H1 (cell line): ENCODE data around the gene MYO15B. TPM values are rescaled to one million over a fixed set of nuclear protein-coding genes. Genes with fewer than 3 reads are reported as not detected.

Source experiments
- CTCF ChIA-PET: fragments of 300-600 bp; sonication (Branson Sonifier 250); formaldehyde crosslinking; loops from one replicate; lab custom pipeline; 2021; ENCODE audit not compliant: partially characterized antibody; lab: Charles Lee
- POLR2A ChIA-PET: fragments of 300-600 bp; sonication (Branson Sonifier 250); formaldehyde crosslinking; loops from one replicate; lab custom pipeline; 2021; ENCODE audit warnings: inconsistent platforms; ENCODE audit not compliant: partially characterized antibody; lab: Charles Lee
- DNase-seq, 2 experiments: peaks; one replicate each; pipeline versions ENCODE4 v3.0.0 to v3.0.0-alpha.2; 2010 to 2022; ENCODE audit warnings: low spot score in 2 of 2, low read depth in 1 of 2, mixed read lengths in 1 of 2
- FAIRE-seq: peaks from 2 replicates; lab custom pipeline; 2011; peaks lifted over from hg19 to GRCh38; lab: Jason Lieb, UNC
- H2AFZ ChIP-seq: 2 replicates; pipeline ENCODE4 v1.8.1; 2012; ENCODE audit warnings: low read length, inconsistent platforms
- H2AK5ac ChIP-seq: 2 replicates; pipeline ENCODE4 v1.6.1; 2013; ENCODE audit warnings: low read depth, low read length
- H2BK120ac ChIP-seq: replicated peaks from 2 replicates; pipeline ENCODE3; 2013; ENCODE audit warnings: low read depth, low read length, inconsistent platforms
- H2BK12ac ChIP-seq: 2 replicates; pipeline ENCODE4 v1.6.1; 2013; ENCODE audit warnings: low read depth, low read length
- H2BK15ac ChIP-seq: 2 replicates; pipeline ENCODE4 v1.6.1; 2013; ENCODE audit warnings: low read length
- H2BK20ac ChIP-seq: 2 replicates; pipeline ENCODE4 v1.6.1; 2013; ENCODE audit warnings: low read length
- H2BK5ac ChIP-seq: 2 replicates; pipeline ENCODE4 v1.6.1; 2013; ENCODE audit warnings: low read depth, low read length
- H3K14ac ChIP-seq: 2 replicates; pipeline ENCODE4 v1.6.1; 2013; ENCODE audit warnings: inconsistent platforms; ENCODE audit not compliant: insufficient read length
- H3K18ac ChIP-seq: 2 replicates; pipeline ENCODE4 v1.6.1; 2013; ENCODE audit warnings: low read length; ENCODE audit errors: extremely low read depth
- H3K23ac ChIP-seq: 2 replicates; pipeline ENCODE4 v1.6.1; 2013; ENCODE audit warnings: inconsistent platforms; ENCODE audit not compliant: insufficient read length
- H3K23me2 ChIP-seq: 2 replicates; pipeline ENCODE4 v1.6.1; 2013; ENCODE audit warnings: low read depth, low read length
- H3K27ac ChIP-seq: 2 replicates; pipeline ENCODE4 v1.6.1; 2011; ENCODE audit warnings: low read depth, low read length, inconsistent platforms
- H3K27me3 ChIP-seq, 4 experiments: replicated peaks in 1 of 4; 1 replicate in 1 of 4; 2 replicates in 3 of 4; pipeline versions ENCODE4 v1.6.1 to v1.8.1; 2011 to 2013; ENCODE audit warnings: low read length in 3 of 4, mild to moderate bottlenecking in 3 of 4, inconsistent platforms in 2 of 4, mixed read lengths in 2 of 4, moderate library complexity in 1 of 4; ENCODE audit not compliant: control insufficient read depth in 3 of 4, insufficient read depth in 3 of 4; ENCODE audit errors: extremely low read depth in 1 of 4
- H3K36me3 ChIP-seq, 4 experiments: 2 replicates each; pipeline versions ENCODE4 v1.6.1 to v1.8.1; 2011 to 2013; ENCODE audit warnings: mild to moderate bottlenecking in 4 of 4, low read length in 3 of 4, moderate library complexity in 2 of 4, control low read depth in 1 of 4, inconsistent platforms in 1 of 4; ENCODE audit not compliant: insufficient read depth in 4 of 4, control insufficient read depth in 2 of 4
- H3K4ac ChIP-seq: replicated peaks from 2 replicates; pipeline ENCODE3; 2013; ENCODE audit warnings: low read length, low read depth, mixed read lengths, inconsistent platforms; ENCODE audit not compliant: insufficient read length
- H3K4me1 ChIP-seq, 4 experiments: replicated peaks in 1 of 4; 1 replicate in 1 of 4; 2 replicates in 3 of 4; pipeline versions ENCODE4 v1.6.1 to v1.8.1; 2011 to 2013; ENCODE audit warnings: low read length in 3 of 4, inconsistent platforms in 2 of 4, mixed read lengths in 1 of 4; ENCODE audit not compliant: insufficient read depth in 4 of 4, control insufficient read depth in 3 of 4
- H3K4me2 ChIP-seq, 2 experiments: 2 replicates each; pipeline versions ENCODE4 v1.6.1 to v1.8.1; 2011 to 2013; ENCODE audit warnings: low read depth in 2 of 2, low read length in 2 of 2, control low read depth in 1 of 2, inconsistent platforms in 1 of 2, mild to moderate bottlenecking in 1 of 2; ENCODE audit not compliant: insufficient read depth in 1 of 2
- H3K4me3 ChIP-seq, 4 experiments: fragments of 200-600, 300-600 bp in 1 of 4; sonication (generic), shearing (Covaris generic), sonication (Bioruptor Twin) in 1 of 4; 2 replicates each; pipeline versions ENCODE4 v1.5.1 to v1.8.1; 2011 to 2016; ENCODE audit warnings: low read length in 4 of 4, low read depth in 3 of 4, control low read depth in 2 of 4, inconsistent platforms in 2 of 4, mild to moderate bottlenecking in 2 of 4, mixed read lengths in 1 of 4, moderate library complexity in 1 of 4; ENCODE audit not compliant: insufficient read depth in 2 of 4; ENCODE audit errors: extremely low read depth in 1 of 4
- H3K56ac ChIP-seq: replicated peaks from 2 replicates; pipeline ENCODE3; 2013; ENCODE audit warnings: low read depth, mild to moderate bottlenecking, mixed read lengths, low read length, inconsistent platforms; ENCODE audit not compliant: insufficient read length
- H3K79me1 ChIP-seq: 2 replicates; pipeline ENCODE4 v1.6.1; 2013; ENCODE audit warnings: low read depth, low read length, control low read depth
- H3K79me2 ChIP-seq, 2 experiments: 2 replicates each; pipeline versions ENCODE4 v1.6.1 to v1.8.1; 2012 to 2013; ENCODE audit warnings: low read length in 2 of 2, mild to moderate bottlenecking in 2 of 2, inconsistent platforms in 1 of 2; ENCODE audit not compliant: insufficient read depth in 2 of 2, control insufficient read depth in 1 of 2
- H3K9ac ChIP-seq, 4 experiments: replicated peaks in 1 of 4; 1 replicate in 1 of 4; 2 replicates in 3 of 4; pipeline versions ENCODE4 v1.6.1 to v1.8.1; 2011 to 2013; ENCODE audit warnings: low read depth in 3 of 4, low read length in 3 of 4, control low read depth in 2 of 4, mild to moderate bottlenecking in 2 of 4, moderate library complexity in 2 of 4, inconsistent platforms in 1 of 4; ENCODE audit errors: extremely low read depth in 1 of 4
- H3K9me3 ChIP-seq, 2 experiments: 2 replicates each; pipeline versions ENCODE4 v1.6.1 to v1.8.1; 2012 to 2013; ENCODE audit warnings: mild to moderate bottlenecking in 2 of 2, moderate library complexity in 2 of 2, control low read depth in 1 of 2, inconsistent platforms in 1 of 2, low read depth in 1 of 2, low read length in 1 of 2, mixed read lengths in 1 of 2; ENCODE audit not compliant: insufficient read depth in 2 of 2
- H4K20me1 ChIP-seq, 2 experiments: replicated peaks in 1 of 2; 2 replicates each; pipeline versions ENCODE3 to v1.8.1; 2011 to 2013; ENCODE audit warnings: inconsistent platforms in 2 of 2, low read length in 2 of 2, mild to moderate bottlenecking in 1 of 2; ENCODE audit not compliant: insufficient read depth in 2 of 2, control insufficient read depth in 1 of 2
- H4K5ac ChIP-seq: 2 replicates; pipeline ENCODE4 v1.6.1; 2013; ENCODE audit warnings: low read length, low read depth, mixed read lengths, inconsistent platforms; ENCODE audit not compliant: insufficient read length
- H4K8ac ChIP-seq: 2 replicates; pipeline ENCODE4 v1.8.0; 2013; ENCODE audit warnings: mild to moderate bottlenecking, moderate library complexity, low read length, inconsistent platforms; ENCODE audit not compliant: insufficient read depth; ENCODE audit errors: extremely low read depth
- H4K91ac ChIP-seq: replicated peaks from 2 replicates; pipeline ENCODE3; 2013; ENCODE audit warnings: low read length, mixed read lengths, inconsistent platforms; ENCODE audit not compliant: insufficient read length
- ATF3 ChIP-seq: IDR thresholded peaks from 2 replicates; pipeline ENCODE4 v1.6.1; 2011; ENCODE audit warnings: low read depth, mild to moderate bottlenecking, low read length; ENCODE audit not compliant: insufficient read depth
- CBX5 ChIP-seq: fragments of 300-800, 300-1000 bp; sonication (generic); IDR thresholded peaks from 2 replicates; pipeline ENCODE4 v1.7.1; 2016; ENCODE audit warnings: antibody characterized with exemption, low read length, low read depth
- CBX8 ChIP-seq: fragments of 300-800, 300-1000 bp; sonication (generic); IDR thresholded peaks from 2 replicates; pipeline ENCODE4 v1.7.1; 2016; ENCODE audit warnings: low read depth, low read length, borderline replicate concordance
- FOSL1 ChIP-seq: IDR thresholded peaks from 2 replicates; pipeline ENCODE4 v1.6.1; 2011; ENCODE audit warnings: mild to moderate bottlenecking, low read depth, low read length, moderate library complexity; ENCODE audit not compliant: insufficient read depth
- GABPA ChIP-seq: IDR thresholded peaks from 2 replicates; pipeline ENCODE4 v1.6.1; 2011; ENCODE audit warnings: mild to moderate bottlenecking, low read length, moderate library complexity, borderline replicate concordance; ENCODE audit not compliant: insufficient read depth
- GTF2F1 ChIP-seq: IDR thresholded peaks from 2 replicates; pipeline ENCODE4 v1.6.1; 2012; ENCODE audit warnings: low read depth, low read length, improper control_type of control experiment, borderline replicate concordance
- JUN ChIP-seq: IDR thresholded peaks from 2 replicates; pipeline ENCODE4 v1.6.1; 2011; ENCODE audit warnings: low read depth, mild to moderate bottlenecking, improper control_type of control experiment, low read length
- KDM1A ChIP-seq: fragments of 200-600, 300-600 bp; sonication (generic); IDR thresholded peaks from 2 replicates; pipeline ENCODE4 v1.7.1; 2016; ENCODE audit warnings: mild to moderate bottlenecking, low read length, borderline replicate concordance
- KDM4A ChIP-seq: IDR thresholded peaks from one replicate; pipeline ENCODE4 v1.7.1; 2012; ENCODE audit warnings: low read depth, mild to moderate bottlenecking, moderate library complexity, low read length, inconsistent platforms; ENCODE audit not compliant: severe bottlenecking
- POU5F1 ChIP-seq: IDR thresholded peaks from 2 replicates; pipeline ENCODE4 v1.6.1; 2011; ENCODE audit warnings: low read depth, mild to moderate bottlenecking, low read length, moderate library complexity
- SP1 ChIP-seq: IDR thresholded peaks from 2 replicates; pipeline ENCODE4 v1.6.1; 2011; ENCODE audit warnings: low read depth, low read length
- SP2 ChIP-seq: IDR thresholded peaks from 2 replicates; pipeline ENCODE4 v1.6.1; 2012; ENCODE audit warnings: mild to moderate bottlenecking, low read length, inconsistent platforms
- TAF1 ChIP-seq: IDR thresholded peaks from 2 replicates; pipeline ENCODE4 v1.6.1; 2011; ENCODE audit warnings: mild to moderate bottlenecking, low read depth, low read length
- ZNF274 ChIP-seq: IDR thresholded peaks from 2 replicates; pipeline ENCODE4 v1.7.0; 2012; ENCODE audit warnings: low read length, borderline replicate concordance; ENCODE audit errors: extremely low read depth
- WGBS, 2 experiments: shearing (Covaris generic) in 1 of 2; methylation state at CpG; one replicate each; pipeline versions ENCODE4 v1.1.6 to v1.1.7; 2013 to 2015; ENCODE audit warnings: low lambda C conversion rate in 2 of 2, mixed read lengths in 2 of 2, inconsistent platforms in 1 of 2, low coverage in 1 of 2, missing lambda C conversion rate in 1 of 2; ENCODE audit not compliant: insufficient replicate concordance in 2 of 2, insufficient coverage in 1 of 2, insufficient read length in 1 of 2; ENCODE audit errors: extremely low coverage in 1 of 2, missing lambda C conversion rate in 1 of 2; 5-methylcytosine and 5-hydroxymethylcytosine counted together
- polyA plus RNA-seq, 7 experiments: library from polyadenylated mRNA; depleted of rRNA in 3 of 7; stranded (reverse) in 5 of 7; unstranded in 2 of 7; fragments of >200 nt in 5 of 7; fragments of 200-250 nt in 2 of 7; gene quantifications; 1 replicate in 5 of 7; 2 replicates in 1 of 7; 4 replicates in 1 of 7; pipeline versions ENCODE4 v1.2.1 to v1.2.3, GENCODE V29; 2011 to 2013; ENCODE audit warnings: missing spikeins in 2 of 7, mixed read lengths in 2 of 7
- total RNA-seq: library from RNA; stranded (reverse); fragmentation: NEBNext Ultra II Directional; extraction: Animal tissue kit (Norgen Biotek cat#: 25700); gene quantifications from 2 replicates; pipeline ENCODE4 v1.2.1, GENCODE V29; 2021

MYO15B gene
- total and polyA plus RNA-seq, 2 of the 8 experiments (the other 6 are each of a cell fraction or from before 2014, with no cell fraction given): 7.1 to 11.2 TPM

- FAIRE-seq (no peak), DNase-seq (no peak)
- Histone ChIP-seq H3K9me3 (no peaks in the 10 kb centered on the region), H3K36me3 (no peaks in the 10 kb centered on the region), H3K79me1 (peaks cover 2% of the 10 kb centered on the region; the same call in 1 of the 2 replicates), H3K18ac (no peak overlapping the region), H2BK12ac (0 out of 2 replicates have a peak overlapping the region, but pooled peaks have one; percentile 33), H3K9ac (no peak overlapping the region), H2AK5ac (no peak overlapping the region), H3K4me3 (no peak overlapping the region), H2BK15ac (no peak overlapping the region), H3K27ac (no peak overlapping the region), H3K23ac (no peak overlapping the region), H3K23me2 (no peaks in the 10 kb centered on the region), H2BK5ac (0 out of 2 replicates have a peak overlapping the region, but pooled peaks have one; percentile 16), H4K20me1 (peaks cover 0 to 5% of the 10 kb centered on the region in 2 experiments), H4K91ac (no peak overlapping the region), H3K4me1 (peaks cover 0 to 12% (median 0%) of the 10 kb centered on the region in 4 experiments; a peak in 5 of 7 replicates), H4K5ac (no peak overlapping the region), H2BK20ac (no peak overlapping the region), H2BK120ac (no peak overlapping the region), H3K27me3 (no peaks in the 10 kb centered on the region), H3K4me2 (no peak overlapping the region), H2AFZ (no peak overlapping the region), H3K4ac (no peak overlapping the region), H3K56ac (no peak overlapping the region), H3K14ac (no peak overlapping the region), H3K79me2 (no peaks in the 10 kb centered on the region; a peak in 1 of 4 replicates), H4K8ac (no peak overlapping the region)
- ChIA-PET CTCF (interaction anchor here (0.6 to 4.5 kb wide), 6 partner anchors 11 to 321 kb away, joined by 3 to 27 read pairs (median 4); no protein-coding TSS in a partner anchor), POLR2A (interaction anchor here (0.8 to 2.8 kb wide), 5 partner anchors 10 to 238 kb away, joined by 3 to 12 read pairs (median 4); a partner anchor contains a TSS)
- 90% methylated on average over 8 of the region's 8 CpGs; no CpG with 5 or more reads in 1 of the 2 experiments for WGBS, 2 experiments
- TF ChIP-seq CBX5 (no peak), ZNF274 (no peak), JUN (no peak), ATF3 (no peak), TAF1 (no peak), KDM1A (no peak), FOSL1 (no peak), KDM4A (no peak), GTF2F1 (no peak), CBX8 (no peak), POU5F1 (no peak), GABPA (no peak), SP2 (no peak), SP1 (no peak)
These were observed 45.4 kb upstream of the MYO15B start for GRCh38 chr17:75542229-75542628.
